BLaER1 treated with 17β-estradiol and CSF1 and Interleukin-3, amounts not matched to agents 10 nM and 100 nM (cell line): ENCODE data around the gene TMEM114.

Source experiments
- H3K27ac ChIP-seq, 11 experiments: shearing (Covaris generic); formaldehyde crosslinking; 2 replicates each; pipeline ENCODE4 v1.8.1; 2022
- H3K27me3 ChIP-seq, 11 experiments: shearing (Covaris generic); formaldehyde crosslinking; 2 replicates each; pipeline ENCODE4 v1.8.1; 2022
- H3K36me3 ChIP-seq, 11 experiments: shearing (Covaris generic); formaldehyde crosslinking; 2 replicates each; pipeline ENCODE4 v1.8.1; 2022
- H3K4me1 ChIP-seq, 10 experiments: shearing (Covaris generic); formaldehyde crosslinking; 2 replicates each; pipeline ENCODE4 v1.8.1; 2022
- H3K4me2 ChIP-seq, 11 experiments: shearing (Covaris generic); formaldehyde crosslinking; 2 replicates each; pipeline ENCODE4 v1.8.1; 2022
- H3K4me3 ChIP-seq, 10 experiments: shearing (Covaris generic); formaldehyde crosslinking; 2 replicates each; pipeline ENCODE4 v1.8.1; 2022
- H3K9ac ChIP-seq, 11 experiments: shearing (Covaris generic); formaldehyde crosslinking; 2 replicates each; pipeline ENCODE4 v1.8.1; 2022
- H3K9me3 ChIP-seq, 11 experiments: shearing (Covaris generic); formaldehyde crosslinking; replicated peaks in 1 of 11; 2 replicates each; pipeline ENCODE4 v1.8.1; 2022
- H4K20me1 ChIP-seq, 11 experiments: shearing (Covaris generic); formaldehyde crosslinking; 2 replicates each; pipeline ENCODE4 v1.8.1; 2022
- Cebpa-rat ChIP-seq, 11 experiments: shearing (Covaris generic); IDR thresholded peaks; 2 replicates each; pipeline ENCODE4 v1.8.1; 2022

TMEM114 gene

DNA sequence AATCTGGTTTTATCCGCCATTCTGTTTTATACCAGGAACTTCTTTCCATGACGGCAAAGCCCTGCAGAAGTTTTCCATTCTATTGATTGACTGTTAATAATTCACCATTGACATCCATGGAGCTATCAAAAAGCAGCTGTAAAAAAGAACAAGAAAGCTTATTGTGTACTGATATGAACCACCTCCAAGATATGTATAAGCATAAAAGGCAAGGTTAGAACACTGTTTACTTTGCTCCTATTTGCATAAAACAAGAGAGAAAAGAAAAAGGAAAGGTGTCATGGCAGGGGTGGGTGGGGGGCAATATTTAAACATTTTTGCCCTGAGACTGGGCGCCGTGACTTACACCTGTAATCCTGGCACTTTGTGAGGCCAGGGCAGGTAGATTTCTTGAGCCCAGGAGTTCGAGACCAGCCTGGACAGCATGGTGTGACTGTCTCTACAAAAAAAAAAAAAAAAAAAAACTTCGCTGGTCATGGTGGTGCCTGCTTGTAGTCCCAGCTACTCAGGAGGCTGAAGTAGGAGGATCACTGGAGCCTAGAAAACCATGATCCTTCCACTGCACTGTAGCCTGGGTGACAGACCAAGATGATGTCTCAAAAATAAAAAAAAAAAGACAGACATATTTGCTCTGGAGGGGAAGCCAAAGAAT lies 52.5 kb downstream of the TMEM114 start:
- no peaks in the 10 kb centered on the region for H3K36me3 ChIP-seq
- H3K4me3 ChIP-seq = no peak overlapping the region
- H3K4me1 ChIP-seq = no peaks in the 10 kb centered on the region
- no peak overlapping the region for H3K9ac ChIP-seq
- no peak overlapping the region for H3K4me2 ChIP-seq
- no peaks in the 10 kb centered on the region for H4K20me1 ChIP-seq
- H3K9me3 ChIP-seq = no peaks in the 10 kb centered on the region
- H3K27me3 ChIP-seq = no peaks in the 10 kb centered on the region
- H3K27ac ChIP-seq = no peak overlapping the region
- TF ChIP-seq Cebpa-rat (IDR thresholded peaks at IDR 0.05) = no peak

DNA sequence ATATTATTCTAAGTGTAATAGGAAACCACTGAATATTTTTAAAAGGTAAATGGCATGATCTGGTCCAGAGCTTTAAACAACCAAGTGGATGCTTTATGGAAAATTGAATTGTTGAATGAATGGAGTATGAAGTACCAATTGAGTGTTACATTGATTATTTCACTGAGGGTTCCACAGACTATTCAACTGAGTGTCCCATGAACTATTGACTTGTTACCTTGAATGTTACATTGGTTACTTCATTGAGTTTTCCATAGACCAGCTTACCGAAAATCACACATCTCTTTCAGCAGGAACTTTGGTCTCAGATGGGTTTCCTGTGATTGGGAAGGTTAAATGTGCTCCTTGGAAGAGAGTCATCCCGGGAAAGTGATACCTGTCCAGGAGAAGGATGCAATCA lies 56.8 kb downstream of the TMEM114 start:
- H3K36me3 ChIP-seq = no peaks in the 10 kb centered on the region
- no peak for TF ChIP-seq Cebpa-rat (IDR thresholded peaks at IDR 0.05)
- H4K20me1 ChIP-seq = no peaks in the 10 kb centered on the region
- H3K27ac ChIP-seq = no peak overlapping the region
- no peak overlapping the region for H3K4me2 ChIP-seq
- H3K27me3 ChIP-seq = no peaks in the 10 kb centered on the region
- no peak overlapping the region for H3K9ac ChIP-seq
- H3K4me3 ChIP-seq = no peak overlapping the region
- peaks cover 0 to 8% (median 0%) of the 10 kb centered on the region in 10 experiments; a peak in 5 of 20 replicates for H3K4me1 ChIP-seq
- H3K9me3 ChIP-seq = no peaks in the 10 kb centered on the region

GRCh38 chr16:8530752-8531384 lies 59.4 kb downstream of the TMEM114 start:
- Histone ChIP-seq H3K9ac (no peak overlapping the region), H3K27me3 (no peaks in the 10 kb centered on the region), H3K9me3 (no peaks in the 10 kb centered on the region), H3K4me1 (peaks cover 0 to 8% (median 0%) of the 10 kb centered on the region in 10 experiments; a peak in 5 of 20 replicates), H3K27ac (no peak overlapping the region), H3K36me3 (no peaks in the 10 kb centered on the region), H3K4me3 (no peak overlapping the region), H4K20me1 (no peaks in the 10 kb centered on the region), H3K4me2 (no peak overlapping the region)
- TF ChIP-seq Cebpa-rat (IDR thresholded peaks at IDR 0.05) = no peak

DNA sequence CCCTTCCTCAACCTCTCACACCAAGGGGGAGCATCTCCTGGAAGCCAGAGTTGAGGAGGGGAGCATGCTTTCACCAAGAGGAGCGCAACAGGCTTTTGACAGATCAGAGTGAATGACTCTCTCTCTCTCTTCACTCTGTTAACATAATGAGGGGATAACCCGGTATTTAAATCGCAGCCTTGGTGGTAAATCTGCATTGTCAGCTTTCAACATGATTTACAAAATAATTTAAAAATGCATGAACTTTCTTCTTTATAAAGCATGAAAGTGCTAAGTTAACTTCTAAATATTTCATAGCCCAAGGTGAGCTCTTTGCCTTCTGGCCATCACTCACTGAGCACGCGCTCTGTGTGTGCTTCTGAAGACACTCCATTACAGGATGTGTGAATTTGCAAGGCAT lies 61.8 kb downstream of the TMEM114 start:
- H3K4me2 ChIP-seq = no peak overlapping the region
- no peaks in the 10 kb centered on the region for H3K36me3 ChIP-seq
- peaks cover 0 to 8% (median 0%) of the 10 kb centered on the region in 10 experiments; a peak in 5 of 20 replicates for H3K4me1 ChIP-seq
- no peak overlapping the region for H3K9ac ChIP-seq
- no peak overlapping the region for H3K27ac ChIP-seq
- no peaks in the 10 kb centered on the region for H3K27me3 ChIP-seq
- H3K4me3 ChIP-seq = no peak overlapping the region
- no peaks in the 10 kb centered on the region for H3K9me3 ChIP-seq
- TF ChIP-seq Cebpa-rat (IDR thresholded peaks at IDR 0.05) = no peak
- H4K20me1 ChIP-seq = no peaks in the 10 kb centered on the region

- no peak overlapping the region for H3K4me2 ChIP-seq
- no peaks in the 10 kb centered on the region for H4K20me1 ChIP-seq
- H3K9me3 ChIP-seq = no peaks in the 10 kb centered on the region
- no peaks in the 10 kb centered on the region for H3K4me1 ChIP-seq
- no peak overlapping the region for H3K9ac ChIP-seq
- no peak for TF ChIP-seq Cebpa-rat (IDR thresholded peaks at IDR 0.05)
- H3K4me3 ChIP-seq = no peak overlapping the region
- no peaks in the 10 kb centered on the region for H3K36me3 ChIP-seq
- H3K27ac ChIP-seq = no peak overlapping the region
- H3K27me3 ChIP-seq = no peaks in the 10 kb centered on the region
These were observed 66.4 kb downstream of the TMEM114 start for GRCh38 chr16:8523932-8524331.

DNA sequence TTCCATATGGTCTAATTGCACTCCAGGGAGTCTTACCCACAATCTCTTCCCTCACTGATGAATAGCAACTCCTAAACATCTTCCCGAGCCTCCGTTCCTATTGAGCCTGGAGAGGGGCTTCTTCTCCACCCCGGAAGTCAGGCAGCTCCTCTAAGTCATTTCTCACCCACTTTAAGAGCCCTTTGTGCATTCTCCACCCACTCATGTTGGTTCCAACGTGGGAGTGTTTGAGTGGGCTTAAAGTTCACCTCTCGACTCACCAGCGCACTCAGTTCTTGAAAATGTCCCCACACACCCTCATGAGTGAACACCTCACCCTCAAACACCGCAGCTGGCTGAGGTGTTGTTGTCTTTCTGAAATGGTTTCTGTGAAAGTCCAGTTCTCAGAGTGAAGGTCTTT lies 67.6 kb downstream of the TMEM114 start:
- Histone ChIP-seq H4K20me1 (no peaks in the 10 kb centered on the region), H3K9me3 (no peaks in the 10 kb centered on the region), H3K36me3 (no peaks in the 10 kb centered on the region), H3K9ac (no peak overlapping the region), H3K27me3 (no peaks in the 10 kb centered on the region), H3K27ac (no peak overlapping the region), H3K4me3 (no peak overlapping the region), H3K4me1 (no peaks in the 10 kb centered on the region), H3K4me2 (no peak overlapping the region)
- no peak for TF ChIP-seq Cebpa-rat (IDR thresholded peaks at IDR 0.05)

DNA sequence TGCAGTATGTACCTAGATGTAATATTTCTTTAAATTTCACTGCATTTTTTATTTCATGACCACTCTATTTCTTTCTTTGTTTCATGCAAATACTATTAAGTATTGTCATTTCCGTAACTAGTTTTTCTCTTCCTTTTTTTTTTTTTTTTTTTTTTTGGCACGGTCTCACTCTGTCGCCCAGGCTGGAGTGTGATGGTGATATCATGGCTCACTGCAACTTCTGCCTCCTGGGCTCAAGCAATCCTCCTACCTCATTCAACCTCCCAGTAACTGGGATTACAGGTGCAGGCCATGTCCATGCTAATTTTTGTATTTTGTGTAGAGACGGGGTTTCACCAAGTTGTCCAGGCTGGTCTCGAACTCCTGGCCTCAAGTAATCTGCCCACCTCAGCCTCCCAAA lies 70.7 kb downstream of the TMEM114 start:
- H3K9me3 ChIP-seq = no peaks in the 10 kb centered on the region
- H3K27me3 ChIP-seq = no peaks in the 10 kb centered on the region
- no peak overlapping the region for H3K4me2 ChIP-seq
- H3K4me1 ChIP-seq = no peaks in the 10 kb centered on the region
- H3K27ac ChIP-seq = no peak overlapping the region
- no peaks in the 10 kb centered on the region for H3K36me3 ChIP-seq
- no peak overlapping the region for H3K4me3 ChIP-seq
- no peak overlapping the region for H3K9ac ChIP-seq
- TF ChIP-seq Cebpa-rat (IDR thresholded peaks at IDR 0.05) = no peak
- H4K20me1 ChIP-seq = no peaks in the 10 kb centered on the region
